Measurements from ENCODE around the gene SMAP1. TPM values are rescaled to one million over a fixed set of nuclear protein-coding genes. Genes with fewer than 3 reads are reported as not detected.

Gene SMAP1
- total RNA-seq, 1 experiment from 2014 or later, result 3.5 TPM

DNA sequence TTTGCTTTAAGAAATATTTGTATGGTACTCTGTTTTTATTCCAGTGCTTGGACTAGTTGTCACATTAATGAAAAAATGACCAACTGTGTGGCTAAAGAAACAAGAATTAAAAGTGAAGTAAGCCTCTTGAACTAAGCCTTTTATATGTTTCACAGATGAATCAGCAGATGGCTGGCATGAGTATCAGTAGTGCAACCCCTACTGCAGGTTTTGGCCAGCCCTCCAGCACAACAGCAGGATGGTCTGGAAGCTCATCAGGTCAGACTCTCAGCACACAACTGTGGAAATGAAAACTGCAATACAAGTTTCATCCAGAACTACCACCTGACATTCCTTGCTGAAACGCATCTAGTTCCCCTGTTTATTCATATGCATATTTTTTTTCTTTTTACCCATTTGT lies 192.4 kb downstream of the SMAP1 start:
- H2AFZ ChIP-seq (ENCODE audit: low read depth, low read length, poor library complexity, severe bottlenecking), result no peak overlapping the region
- BruUV-seq (replicated peaks), result no TSS peak
- H3K9me2 ChIP-seq (ENCODE audit: insufficient read depth), result no peaks in the 10 kb centered on the region
- CTCF ChIA-PET, result no interaction called here
- no peaks in the 10 kb centered on the region for H3K36me3 ChIP-seq (ENCODE audit: control insufficient read depth in 1 of 2, insufficient read depth in 2 of 2, low read length in 2 of 2)
- ATAC-seq (no peak), DNase-seq (ENCODE audit: low read depth, low spot score) (no peak)
- H3K27me3 ChIP-seq (ENCODE audit: insufficient read depth, low read length), result no peaks in the 10 kb centered on the region
- POLR2A ChIA-PET, result no interaction called here
- RAD21 ChIA-PET (ENCODE audit: low non-redundant PET in 1 of 2, low total read pairs in 2 of 2, uncharacterized antibody in 2 of 2, unreplicated experiment in 2 of 2), result no interaction called here
- H3K4me3 ChIP-seq (replicated peaks in 1 of 2; ENCODE audit: low read depth in 1 of 2, low read length in 2 of 2), result no peak overlapping the region
- H3K79me2 ChIP-seq (ENCODE audit: insufficient read depth, low read length), result no peaks in the 10 kb centered on the region
- no peaks in the 10 kb centered on the region for H4K20me1 ChIP-seq (ENCODE audit: insufficient read depth)
- no peaks in the 10 kb centered on the region for H3K4me1 ChIP-seq (ENCODE audit: control insufficient read depth in 1 of 2, insufficient read depth in 2 of 2, low read length in 2 of 2)
- H3K4me2 ChIP-seq (ENCODE audit: low read length), result no peak overlapping the region
- H3K9me3 ChIP-seq (ENCODE audit: control insufficient read depth in 1 of 2, insufficient read depth in 1 of 2, low read depth in 1 of 2, low read length in 2 of 2), result no peaks in the 10 kb centered on the region
- no peak overlapping the region for H3K9ac ChIP-seq (ENCODE audit: low read length)
- TF ChIP-seq CEBPB (IDR thresholded peaks at IDR 0.05; ENCODE audit: low read depth) (no peak), FOSL1 (IDR thresholded peaks at IDR 0.05; ENCODE audit: low read depth) (no peak), CBX3 (IDR thresholded peaks at IDR 0.05; ENCODE audit: low read depth) (no peak), EZH2 (IDR thresholded peaks at IDR 0.05) (no peak), EZH2phosphoT487 (IDR thresholded peaks at IDR 0.05; ENCODE audit: borderline replicate concordance) (no peak), POLR2AphosphoS5 (IDR thresholded peaks at IDR 0.05; ENCODE audit: low read depth, low read length) (no peak)
- TF ChIP-seq, protein P1, sequence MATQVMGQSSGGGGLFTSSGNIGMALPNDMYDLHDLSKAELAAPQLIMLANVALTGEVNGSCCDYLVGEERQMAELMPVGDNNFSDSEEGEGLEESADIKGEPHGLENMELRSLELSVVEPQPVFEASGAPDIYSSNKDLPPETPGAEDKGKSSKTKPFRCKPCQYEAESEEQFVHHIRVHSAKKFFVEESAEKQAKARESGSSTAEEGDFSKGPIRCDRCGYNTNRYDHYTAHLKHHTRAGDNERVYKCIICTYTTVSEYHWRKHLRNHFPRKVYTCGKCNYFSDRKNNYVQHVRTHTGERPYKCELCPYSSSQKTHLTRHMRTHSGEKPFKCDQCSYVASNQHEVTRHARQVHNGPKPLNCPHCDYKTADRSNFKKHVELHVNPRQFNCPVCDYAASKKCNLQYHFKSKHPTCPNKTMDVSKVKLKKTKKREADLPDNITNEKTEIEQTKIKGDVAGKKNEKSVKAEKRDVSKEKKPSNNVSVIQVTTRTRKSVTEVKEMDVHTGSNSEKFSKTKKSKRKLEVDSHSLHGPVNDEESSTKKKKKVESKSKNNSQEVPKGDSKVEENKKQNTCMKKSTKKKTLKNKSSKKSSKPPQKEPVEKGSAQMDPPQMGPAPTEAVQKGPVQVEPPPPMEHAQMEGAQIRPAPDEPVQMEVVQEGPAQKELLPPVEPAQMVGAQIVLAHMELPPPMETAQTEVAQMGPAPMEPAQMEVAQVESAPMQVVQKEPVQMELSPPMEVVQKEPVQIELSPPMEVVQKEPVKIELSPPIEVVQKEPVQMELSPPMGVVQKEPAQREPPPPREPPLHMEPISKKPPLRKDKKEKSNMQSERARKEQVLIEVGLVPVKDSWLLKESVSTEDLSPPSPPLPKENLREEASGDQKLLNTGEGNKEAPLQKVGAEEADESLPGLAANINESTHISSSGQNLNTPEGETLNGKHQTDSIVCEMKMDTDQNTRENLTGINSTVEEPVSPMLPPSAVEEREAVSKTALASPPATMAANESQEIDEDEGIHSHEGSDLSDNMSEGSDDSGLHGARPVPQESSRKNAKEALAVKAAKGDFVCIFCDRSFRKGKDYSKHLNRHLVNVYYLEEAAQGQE (IDR thresholded peaks at IDR 0.05; ENCODE audit: low read depth), result no peak
- intact Hi-C loops (cut with micrococcal nuclease), result no loop called here
- no peak overlapping the region for H3K27ac ChIP-seq (ENCODE audit: low read depth, low read length)

- H3K27ac ChIP-seq (ENCODE audit: low read depth, low read length), result no peak overlapping the region
- CTCF ChIA-PET, result no interaction called here
- RAD21 ChIA-PET (ENCODE audit: low non-redundant PET in 1 of 2, low total read pairs in 2 of 2, uncharacterized antibody in 2 of 2, unreplicated experiment in 2 of 2), result no interaction called here
- H3K79me2 ChIP-seq (ENCODE audit: insufficient read depth, low read length), result no peaks in the 10 kb centered on the region
- intact Hi-C loops (cut with micrococcal nuclease), result no loop called here
- H3K9me3 ChIP-seq (ENCODE audit: control insufficient read depth in 1 of 2, insufficient read depth in 1 of 2, low read depth in 1 of 2, low read length in 2 of 2), result no peaks in the 10 kb centered on the region
- TF ChIP-seq, protein P2, sequence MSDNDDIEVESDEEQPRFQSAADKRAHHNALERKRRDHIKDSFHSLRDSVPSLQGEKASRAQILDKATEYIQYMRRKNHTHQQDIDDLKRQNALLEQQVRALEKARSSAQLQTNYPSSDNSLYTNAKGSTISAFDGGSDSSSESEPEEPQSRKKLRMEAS (IDR thresholded peaks at IDR 0.05), result no peak
- POLR2A ChIA-PET, result no interaction called here
- no peak overlapping the region for H3K4me2 ChIP-seq (ENCODE audit: low read length)
- no peaks in the 10 kb centered on the region for H3K9me2 ChIP-seq (ENCODE audit: insufficient read depth)
- no peak for ATAC-seq
- no peaks in the 10 kb centered on the region for H3K4me1 ChIP-seq (ENCODE audit: control insufficient read depth in 1 of 2, insufficient read depth in 2 of 2, low read length in 2 of 2)
- no peak overlapping the region for H2AFZ ChIP-seq (ENCODE audit: low read depth, low read length, poor library complexity, severe bottlenecking)
- DNase-seq (ENCODE audit: low read depth, low spot score), result no peak
- H3K36me3 ChIP-seq (ENCODE audit: control insufficient read depth in 1 of 2, insufficient read depth in 2 of 2, low read length in 2 of 2), result no peaks in the 10 kb centered on the region
- no peak overlapping the region for H3K4me3 ChIP-seq (replicated peaks in 1 of 2; ENCODE audit: low read depth in 1 of 2, low read length in 2 of 2)
- no peaks in the 10 kb centered on the region for H4K20me1 ChIP-seq (ENCODE audit: insufficient read depth)
- BruUV-seq (replicated peaks), result no TSS peak
- H3K9ac ChIP-seq (ENCODE audit: low read length), result no peak overlapping the region
- H3K27me3 ChIP-seq (ENCODE audit: insufficient read depth, low read length), result no peaks in the 10 kb centered on the region
Observed at GRCh38 chr6:70860920-70861319, 193.2 kb downstream of the SMAP1 start.
